Sciatic nerve (tissue), 2 donors: ENCODE results near the gene CFAP57. TPM values are rescaled to one million over a fixed set of nuclear protein-coding genes. Genes with fewer than 3 reads are reported as not detected.

ENCODE experiments used
- ATAC-seq: fragments of 200-7000 bp; cut with Tn5 transposase; one replicate; pipeline ENCODE4 v1.9.1; 2020; ENCODE audit warnings: mild to moderate bottlenecking, moderate library complexity
- DNase-seq: peaks from one replicate; pipeline ENCODE4 v3.0.0-alpha.2; 2020; ENCODE audit warnings: low spot score
- intact Hi-C: fragments of 100-400 bp; cut with DNase I; formaldehyde crosslinking; loops from one replicate; pipeline ENCODE4 v1.14.2; 2022
- total RNA-seq: library from RNA; stranded (reverse); fragmentation: NEBNext Ultra II Directional; extraction: Animal tissue kit (Norgen Biotek cat#: 25700); gene quantifications from one replicate; pipeline ENCODE4 v1.2.1, GENCODE V29; 2021
- donor health status: DM: no; HTN: no; CAD: no.
- donor health status: DM: no; HTN: no; CAD: no.

Gene CFAP57
- total RNA-seq, 1 donor from 2014 or later = 0.31 TPM

DNA sequence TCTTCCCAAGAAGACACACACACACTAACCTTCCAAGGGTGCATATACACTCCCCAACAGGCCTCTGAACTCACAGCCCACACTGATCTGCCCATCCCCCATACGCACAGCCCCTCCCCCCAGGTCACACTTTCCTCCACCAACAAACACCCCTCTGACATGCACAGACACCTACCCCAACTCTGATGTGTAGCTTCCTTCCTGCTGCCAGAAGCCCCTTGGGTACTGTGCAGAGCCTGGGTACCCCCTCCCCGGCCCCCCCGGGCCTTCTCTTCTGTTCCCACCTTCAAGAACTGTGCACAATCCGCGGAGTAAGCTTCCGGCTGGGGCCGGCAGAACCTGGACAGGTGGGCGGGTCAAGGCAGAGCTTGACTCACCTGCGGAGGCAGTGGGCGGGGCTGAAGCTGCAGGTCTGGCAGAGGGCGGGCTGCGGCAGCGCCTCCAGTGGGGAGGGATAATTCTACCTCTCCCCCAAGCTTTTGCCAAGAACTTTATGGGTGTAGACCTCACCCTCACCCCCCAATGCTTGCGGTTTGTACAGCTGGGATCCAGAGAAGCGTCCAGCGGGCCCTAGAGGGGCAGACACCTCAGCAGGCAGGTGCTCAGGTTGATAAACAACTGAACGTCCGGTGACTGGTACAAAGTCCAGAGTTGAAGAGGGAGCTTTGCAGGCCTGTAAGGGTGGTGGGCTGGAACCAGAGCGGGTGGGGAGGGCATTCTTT, 113.3 kb downstream of the CFAP57 start, which contains the start of gene C1orf210:
Gene C1orf210, minus strand, starts transcription at position 313 of the 722 bp plus-strand sequence. CDS start 2,311 bp downstream, outside the sequence.
- intact Hi-C loops = no loop called here
- no peak for DNase-seq
- no peak for ATAC-seq

DNA sequence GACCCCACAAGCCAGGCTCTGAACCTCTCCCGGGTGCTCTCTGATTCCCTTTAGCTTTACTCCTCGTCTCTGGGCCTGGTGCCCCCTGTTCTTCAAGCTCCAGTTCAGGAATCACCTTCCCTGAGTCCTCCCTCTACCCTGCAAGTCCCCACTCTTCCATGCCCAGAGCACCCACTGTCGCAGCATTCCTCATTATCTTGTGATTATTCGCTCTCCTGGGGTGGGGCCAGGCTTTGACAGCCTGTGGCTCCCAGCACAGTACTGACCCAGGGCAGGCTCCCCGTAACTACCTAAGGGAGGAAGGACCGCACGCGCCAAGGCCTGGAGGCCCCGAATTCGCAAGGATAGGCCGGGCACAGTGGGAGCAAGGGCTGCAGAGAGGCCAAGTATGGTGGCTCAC, 114.0 kb downstream of the CFAP57 start:
- intact Hi-C loops = no loop called here
- DNase-seq (no peak), ATAC-seq (no peak)

DNA sequence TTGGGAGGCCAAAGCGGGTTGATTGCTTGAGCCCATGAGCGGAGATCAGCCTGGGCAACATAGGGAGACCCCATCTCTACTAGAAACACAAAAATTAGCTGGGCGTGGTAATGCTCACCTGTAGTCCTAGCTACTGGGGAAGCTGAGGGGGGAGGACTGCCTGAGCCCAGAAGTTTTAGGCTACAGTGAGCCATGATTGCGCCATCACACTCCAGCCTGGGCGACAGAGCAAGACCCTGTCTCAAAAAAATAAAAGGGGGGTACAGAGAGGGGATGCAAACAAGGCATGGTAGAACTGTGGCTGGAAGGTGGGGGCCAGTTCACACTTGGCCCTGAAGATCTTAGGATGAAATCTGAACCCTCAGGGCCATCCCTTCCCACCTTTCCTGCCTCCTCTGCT, 114.4 kb downstream of the CFAP57 start:
- intact Hi-C loops = no loop called here
- no peak for ATAC-seq
- no peak for DNase-seq

DNA sequence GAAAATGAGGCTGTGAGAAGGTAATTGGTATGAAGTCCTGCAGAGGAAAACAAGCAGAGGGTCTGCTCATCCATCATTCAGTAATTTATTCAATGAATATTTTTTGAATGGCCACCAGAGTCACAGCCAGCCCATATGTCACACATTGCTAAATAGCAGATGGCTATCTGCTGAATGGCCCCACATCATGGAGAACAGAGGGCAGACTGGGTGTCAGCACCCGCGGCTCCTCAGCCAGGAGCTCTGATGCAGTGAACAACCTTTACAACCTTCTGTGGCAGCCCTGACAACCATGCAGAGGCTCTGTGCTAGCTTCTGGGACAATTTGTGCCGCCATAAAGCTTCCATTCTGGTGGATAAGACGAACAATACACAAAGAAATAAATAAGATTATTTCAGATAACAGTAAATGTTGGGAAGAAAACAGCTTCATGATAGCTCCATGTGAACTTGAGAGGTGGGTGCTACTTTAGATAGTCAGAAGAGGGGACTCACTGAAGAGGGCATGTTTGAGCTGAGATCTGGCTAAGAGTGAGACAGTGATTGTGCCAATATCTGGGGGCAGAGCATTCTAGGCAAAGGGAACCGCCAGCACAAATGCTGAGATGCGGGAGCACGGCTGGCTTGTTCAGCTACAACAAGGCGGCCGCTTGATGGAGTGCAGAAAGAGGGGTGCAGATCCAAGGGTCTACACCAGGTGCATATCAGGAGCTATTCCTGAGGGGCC, 116.1 kb downstream of the CFAP57 start:
- ATAC-seq = no peak
- intact Hi-C loops = no loop called here
- DNase-seq = no peak

DNA sequence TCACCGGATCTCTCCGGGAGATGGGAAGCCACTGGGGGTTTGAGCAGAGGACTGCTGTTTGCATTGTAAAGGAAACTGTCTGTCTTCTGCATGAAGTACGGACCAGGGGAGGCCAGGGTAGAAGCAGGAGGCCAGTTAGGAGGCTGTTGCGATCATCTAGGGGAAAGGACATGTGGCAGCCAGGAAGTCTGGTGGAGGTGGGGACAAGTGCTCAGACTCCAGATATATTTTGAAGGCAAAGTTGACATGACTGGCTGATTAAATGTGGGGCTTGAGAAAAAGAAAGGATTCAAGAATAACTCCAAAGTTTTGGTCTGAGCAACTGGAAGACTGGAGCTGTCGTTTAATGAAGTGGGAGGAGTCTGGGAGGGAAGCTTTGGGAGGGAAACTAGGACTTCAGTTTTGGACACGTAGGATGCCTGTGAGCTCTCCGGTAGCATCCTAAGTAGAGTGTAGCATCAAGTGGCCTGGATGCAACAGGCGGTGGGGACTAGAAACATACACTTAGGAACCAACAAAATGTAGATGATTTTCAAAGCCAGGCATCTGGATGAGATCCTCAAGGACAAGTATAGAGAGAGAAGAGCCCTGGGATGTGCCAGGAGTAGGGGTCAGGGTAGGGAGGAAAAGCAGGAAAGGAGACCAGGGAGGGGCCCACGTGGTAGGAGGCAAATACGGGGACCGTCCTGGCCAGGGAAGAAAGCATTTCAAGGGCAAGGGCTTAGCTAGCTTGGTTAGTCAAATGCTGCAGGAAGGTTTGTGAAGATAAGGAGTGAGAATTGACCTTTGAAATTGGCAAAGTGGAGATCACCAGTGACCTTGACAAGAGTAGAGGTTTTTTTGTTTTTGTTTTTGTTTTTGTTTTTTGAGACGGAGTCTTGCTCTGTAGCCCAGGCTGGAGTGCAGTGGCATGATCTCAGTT, 116.9 kb downstream of the CFAP57 start:
- no peak for DNase-seq
- ATAC-seq = no peak
- intact Hi-C loops = no loop called here

DNA sequence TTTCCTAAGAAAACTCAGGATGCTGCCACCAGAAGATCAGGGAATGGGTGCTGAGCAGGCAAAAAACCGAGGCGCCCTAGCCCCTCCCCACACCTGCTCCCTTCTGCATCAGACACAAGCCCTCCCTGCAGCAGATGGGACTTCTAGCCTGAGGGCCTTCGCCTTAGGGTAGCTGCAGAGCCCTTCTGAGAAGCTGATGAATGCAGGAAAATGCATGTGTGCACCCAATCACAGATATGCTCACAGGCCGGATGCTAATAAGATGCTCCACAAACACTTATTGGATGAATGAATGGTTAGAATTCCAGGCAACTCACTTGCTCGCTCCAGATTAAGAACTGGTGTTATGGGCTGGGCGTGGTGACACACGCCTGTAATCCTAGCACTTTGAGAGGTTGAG, 120.1 kb downstream of the CFAP57 start:
- intact Hi-C loops = no loop called here
- DNase-seq (no peak), ATAC-seq (no peak)

DNA sequence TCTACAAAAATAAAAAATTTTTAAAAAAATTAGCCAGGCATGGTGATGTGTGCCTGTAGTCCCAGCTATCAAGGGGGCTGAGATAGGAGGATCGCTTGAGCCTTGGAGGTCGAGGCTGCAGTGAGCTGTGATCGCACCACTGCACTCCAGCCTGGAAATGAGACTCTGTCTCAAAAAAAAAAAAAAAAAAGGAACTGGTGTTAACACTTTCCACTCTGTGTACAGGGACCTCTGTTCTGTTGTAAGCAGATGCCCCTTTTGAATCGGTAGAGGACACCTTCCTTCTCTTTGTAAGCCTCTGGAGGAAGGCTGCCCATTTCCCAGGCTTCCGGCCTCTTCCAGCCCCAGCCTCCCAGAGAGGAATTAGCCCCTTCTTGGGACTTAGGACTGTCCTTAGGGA, 120.5 kb downstream of the CFAP57 start:
- no peak for ATAC-seq
- intact Hi-C loops = no loop called here
- no peak for DNase-seq

DNA sequence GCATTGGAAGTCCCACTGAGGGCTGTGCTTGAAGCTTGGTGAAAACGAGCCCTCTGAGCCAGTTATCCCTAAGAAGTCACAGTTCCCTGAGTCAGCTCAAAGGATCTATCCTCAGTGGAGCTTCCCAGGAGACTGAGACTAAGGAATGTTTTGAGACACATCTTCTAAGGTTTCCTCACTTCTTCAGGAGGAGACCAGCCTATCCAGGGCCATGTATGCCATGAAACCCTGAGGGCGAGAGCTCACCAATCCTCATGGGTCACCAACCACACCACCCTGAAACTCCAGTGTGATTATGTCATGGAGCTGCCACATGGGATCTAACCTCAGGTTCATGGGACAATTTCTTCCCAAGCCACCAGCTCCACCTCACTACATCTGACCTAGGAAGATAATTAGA, 121.0 kb downstream of the CFAP57 start:
- ATAC-seq (no peak), DNase-seq (no peak)
- intact Hi-C loops = no loop called here

DNA sequence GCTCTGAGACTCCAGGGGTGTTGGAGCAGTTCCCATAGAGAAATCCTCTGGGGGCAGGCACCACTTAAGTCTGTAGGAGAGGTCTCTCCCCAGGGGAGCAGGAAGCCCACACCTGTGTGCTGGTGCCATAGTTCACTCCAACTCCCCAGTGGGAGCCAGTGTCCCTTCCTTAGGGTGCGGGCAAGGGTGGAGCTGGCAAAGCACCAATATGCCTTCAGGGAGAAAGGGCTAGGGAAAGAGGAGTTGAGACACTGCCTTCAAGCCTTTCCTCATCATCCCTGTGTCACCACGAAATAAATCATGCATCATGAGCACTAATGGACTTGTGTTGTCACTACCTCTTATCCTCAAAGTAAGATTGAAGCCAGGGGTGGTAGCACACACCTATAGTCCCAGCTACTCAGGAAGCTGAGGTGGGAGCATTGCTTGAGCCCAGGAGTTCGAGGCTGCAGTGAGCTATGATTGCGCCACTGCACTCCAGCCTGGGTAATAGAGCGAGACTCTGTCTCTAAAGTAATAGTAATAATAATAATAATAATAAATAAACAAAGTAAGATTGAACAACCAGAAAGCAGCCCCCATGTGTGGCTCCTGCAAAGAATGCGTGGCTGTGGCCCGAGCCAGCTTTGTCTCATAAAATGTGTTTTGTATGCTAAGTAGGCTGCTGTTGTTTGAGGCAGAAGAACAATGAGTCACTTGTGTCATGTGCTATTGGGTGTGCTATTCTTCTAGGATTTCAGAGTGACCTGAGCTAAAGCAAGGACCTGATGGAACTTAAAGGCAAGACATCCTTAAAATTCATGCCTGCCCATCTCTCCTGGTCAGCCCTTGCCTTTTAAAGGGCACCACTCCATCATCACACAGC, 122.0 kb downstream of the CFAP57 start:
- no peak for DNase-seq
- ATAC-seq = peak; percentile 53
- intact Hi-C loops = no loop called here

DNA sequence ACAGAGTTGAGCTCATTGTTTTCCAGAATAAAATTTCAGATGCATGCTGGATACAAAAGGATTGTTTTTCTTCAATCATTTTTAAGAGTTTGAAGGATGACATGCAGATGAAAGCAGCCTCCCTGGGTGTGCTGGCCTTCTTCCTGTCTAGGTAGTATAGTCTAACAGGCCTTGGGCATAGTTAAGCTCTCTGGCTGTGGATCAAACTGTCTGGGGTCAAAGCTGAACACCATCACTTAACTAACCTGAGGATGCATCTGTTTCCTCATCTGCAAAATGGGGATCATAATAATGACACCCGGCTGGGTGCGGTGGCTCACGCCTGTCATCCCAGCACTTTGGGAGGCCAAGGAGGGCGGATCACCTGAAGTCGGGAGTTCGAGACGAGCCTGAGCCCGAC, 122.6 kb downstream of the CFAP57 start:
- intact Hi-C loops = no loop called here
- DNase-seq = no peak
- no peak for ATAC-seq

DNA sequence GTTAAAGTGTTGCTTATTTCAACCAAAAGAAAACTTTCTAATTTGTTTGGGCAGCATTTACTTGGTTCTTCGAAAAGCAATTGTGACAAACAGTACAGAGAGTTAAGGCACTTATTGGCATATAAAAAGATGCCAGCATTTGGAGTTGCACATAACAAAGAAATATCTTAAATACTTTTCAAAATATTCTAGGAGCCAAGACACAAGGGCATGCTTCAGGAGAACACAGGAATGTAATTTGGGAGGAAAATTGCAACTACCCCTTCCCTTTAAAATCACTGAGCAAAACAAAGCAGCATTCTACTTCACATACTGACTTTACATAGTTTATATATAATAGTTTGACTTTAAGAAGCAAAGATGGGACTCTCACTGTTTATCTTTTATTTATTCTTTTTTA, 124.1 kb downstream of the CFAP57 start:
- no peak for ATAC-seq
- intact Hi-C loops = no loop called here
- no peak for DNase-seq

DNA sequence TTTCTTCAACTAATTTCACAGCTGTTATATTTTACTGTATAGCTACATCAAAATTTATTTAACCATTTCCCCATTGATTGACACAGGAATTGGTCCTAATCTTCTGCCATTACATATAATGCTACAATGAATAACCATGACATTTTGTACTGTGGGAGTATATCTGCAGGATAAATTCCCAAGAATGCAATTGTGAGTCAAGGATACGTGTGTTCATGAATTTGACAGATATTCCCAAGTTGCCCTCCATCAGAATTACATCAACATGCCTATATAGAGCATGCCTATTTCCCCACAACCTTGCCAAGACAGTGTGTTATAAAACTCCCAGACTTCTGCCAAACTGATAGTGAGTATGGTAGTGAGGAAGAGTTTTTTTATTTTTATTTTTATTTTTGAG, 125.9 kb downstream of the CFAP57 start:
- intact Hi-C loops = no loop called here
- DNase-seq (no peak), ATAC-seq (no peak)

DNA sequence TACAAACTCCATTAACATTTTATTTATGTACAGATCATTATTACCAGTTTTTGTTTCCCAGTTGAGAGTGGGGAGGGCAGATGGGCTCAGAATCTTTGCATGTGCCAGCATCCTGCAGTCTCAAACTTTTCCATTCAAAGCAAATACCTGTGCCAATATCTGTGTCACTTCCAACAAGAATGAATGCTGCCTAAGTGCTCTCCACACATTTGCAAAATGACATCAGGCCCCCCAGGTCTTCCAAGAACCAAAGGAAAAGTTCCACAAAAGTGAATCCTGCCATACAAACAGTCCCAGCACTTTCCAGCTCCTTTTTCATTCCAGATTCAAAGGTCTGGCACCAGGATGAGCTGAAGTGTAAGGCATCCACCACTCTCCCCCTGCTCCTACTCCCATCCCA, 127.0 kb downstream of the CFAP57 start:
- ATAC-seq = no peak
- intact Hi-C loops = no loop called here
- no peak for DNase-seq

DNA sequence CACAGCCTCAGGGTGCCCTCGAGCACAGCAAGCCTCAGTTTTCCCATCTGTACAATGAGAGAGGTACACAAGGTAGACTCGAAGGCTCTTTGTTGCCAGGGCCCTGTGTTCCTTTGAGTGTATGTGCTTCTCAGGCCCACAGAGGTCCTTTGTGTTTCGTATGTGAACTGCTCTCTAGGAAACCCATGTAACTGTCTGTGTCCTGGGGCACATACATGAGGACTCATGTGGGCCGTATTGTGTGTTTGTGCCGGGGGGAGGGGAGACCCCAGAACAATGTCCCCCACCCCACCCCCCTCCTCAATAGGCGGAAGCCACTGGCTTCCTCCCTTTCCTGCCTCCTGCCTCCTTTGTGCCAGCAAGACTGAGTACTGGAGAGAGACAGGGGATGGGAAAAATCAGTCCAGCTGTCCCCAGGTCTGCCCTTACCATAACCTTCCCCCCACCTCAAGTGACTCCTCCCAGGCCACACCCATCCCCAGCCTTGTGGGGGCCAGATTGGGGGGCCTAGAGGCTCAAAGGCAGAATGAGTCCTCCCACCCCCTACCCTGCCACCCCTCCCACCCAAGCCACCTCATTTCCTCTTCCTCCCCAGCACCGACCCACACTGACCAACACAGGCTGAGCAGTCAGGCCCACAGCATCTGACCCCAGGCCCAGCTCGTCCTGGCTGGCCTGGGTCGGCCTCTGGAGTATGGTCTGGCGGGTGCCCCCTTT, 128.4 kb downstream of the CFAP57 start, which contains the start of gene TIE1:
Gene TIE1, plus strand, starts transcription at position 605 of the 717 bp plus-strand sequence. Its CDS starts 90 bp downstream, at position 695.
- ATAC-seq (no peak), DNase-seq (no peak)
- intact Hi-C loops = no loop called here

DNA sequence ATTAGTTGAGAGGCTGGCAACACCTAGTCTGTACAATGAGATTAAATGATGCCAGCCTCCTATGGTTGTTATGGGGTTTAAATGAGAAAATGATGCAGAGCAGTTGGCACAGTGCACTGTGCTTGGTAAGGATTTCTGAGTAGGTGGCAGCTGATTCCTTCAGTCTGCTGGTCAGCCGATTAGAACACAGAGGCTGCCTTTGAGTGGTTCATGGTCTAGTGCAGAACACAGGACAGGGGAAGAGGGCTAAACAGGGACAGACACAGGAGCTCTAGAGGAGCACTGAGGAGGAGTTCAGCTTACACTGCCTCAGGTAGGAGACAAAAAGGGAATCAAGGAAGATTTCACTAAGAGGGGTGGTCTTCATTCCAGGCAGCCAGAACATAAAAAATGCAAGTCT, 130.1 kb downstream of the CFAP57 start:
- DNase-seq (no peak), ATAC-seq (peak; percentile 33)
- intact Hi-C loops = no loop called here

DNA sequence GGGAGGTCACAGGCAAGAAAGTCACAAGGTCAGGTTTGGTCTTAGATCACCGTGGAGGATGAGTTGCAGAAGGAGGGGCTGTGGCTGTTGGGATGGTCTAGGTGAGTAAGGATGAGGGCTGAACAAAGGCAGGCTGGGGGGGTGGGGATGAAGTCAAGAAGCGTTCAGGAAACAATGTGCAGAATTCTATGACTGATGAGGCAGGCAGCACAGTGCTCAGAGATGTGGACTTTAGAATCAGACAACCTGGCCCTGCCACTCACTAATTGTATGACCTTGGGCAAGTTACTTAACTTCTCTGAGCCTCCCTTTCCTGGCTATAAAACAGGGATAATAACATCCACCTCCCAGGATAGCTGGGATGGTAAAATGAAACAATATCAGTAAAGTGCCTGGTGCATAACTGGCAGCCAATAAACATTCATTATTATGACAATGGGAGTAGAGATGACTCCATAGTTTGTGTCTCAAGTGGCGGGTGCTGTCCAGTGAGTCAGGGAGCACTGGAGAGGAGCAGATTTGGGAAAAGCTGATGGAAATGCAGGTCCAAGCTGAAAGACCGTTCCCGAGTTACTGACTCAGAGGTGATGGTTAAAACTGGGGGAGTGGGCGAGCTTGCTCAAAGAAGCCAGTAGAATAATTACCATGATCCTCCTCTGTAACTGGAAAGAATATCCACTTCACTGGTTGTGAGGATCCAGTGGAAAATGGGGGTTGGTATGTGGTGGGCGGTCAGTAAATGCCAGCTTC, 130.8 kb downstream of the CFAP57 start:
- ATAC-seq (no peak), DNase-seq (no peak)
- intact Hi-C loops = no loop called here
